Smooth muscle cell of the brain vasculature (primary cell): ENCODE results near the gene PAK6.

Experiments used
- DNase-seq: peaks from one replicate; pipeline ENCODE4 v3.0.0-alpha.2; 2012; ENCODE audit warnings: low read depth, low spot score

Gene PAK6

GRCh38 chr15:40241269-40242212, 2.7 kb downstream of the PAK6 start:
- no peak for DNase-seq

- DNase-seq = no peak
Observed at GRCh38 chr15:40242213-40242599, 3.3 kb downstream of the PAK6 start.

GRCh38 chr15:40242601-40243000, 3.7 kb downstream of the PAK6 start:
- no peak for DNase-seq

- no peak for DNase-seq
Observed at GRCh38 chr15:40243126-40243810, 4.4 kb downstream of the PAK6 start.

- DNase-seq = no peak
Observed at GRCh38 chr15:40244961-40245523, 6.2 kb downstream of the PAK6 start.

- DNase-seq = no peak
Observed at GRCh38 chr15:40245666-40246450, 7.0 kb downstream of the PAK6 start.

- no peak for DNase-seq
Observed at GRCh38 chr15:40246496-40247280, 7.8 kb downstream of the PAK6 start.

GRCh38 chr15:40247406-40247971, 8.6 kb downstream of the PAK6 start:
- no peak for DNase-seq

GRCh38 chr15:40248006-40248783, 9.3 kb downstream of the PAK6 start:
- no peak for DNase-seq

GRCh38 chr15:40249477-40250303, 10.8 kb downstream of the PAK6 start:
- DNase-seq = no peak

GRCh38 chr15:40250304-40250656, 11.4 kb downstream of the PAK6 start:
- no peak for DNase-seq

GRCh38 chr15:40250771-40251483, 12.1 kb downstream of the PAK6 start:
- no peak for DNase-seq

- DNase-seq = no peak
Observed at GRCh38 chr15:40251486-40252140, 12.8 kb downstream of the PAK6 start.

GRCh38 chr15:40252141-40252437, 13.2 kb downstream of the PAK6 start:
- no peak for DNase-seq

- no peak for DNase-seq
Observed at GRCh38 chr15:40252438-40253166, 13.7 kb downstream of the PAK6 start.

- DNase-seq = no peak
Observed at GRCh38 chr15:40253167-40253790, 14.4 kb downstream of the PAK6 start.

- DNase-seq = no peak
Observed at GRCh38 chr15:40254452-40254851, 15.6 kb downstream of the PAK6 start.
